ENCODE results near the gene SNORC.
"Not testable (repeated sequence)": the region's sequence is repeated elsewhere in the genome, so short reads cannot be mapped to it uniquely, and the experiment has no call there.

SNORC gene

DNA sequence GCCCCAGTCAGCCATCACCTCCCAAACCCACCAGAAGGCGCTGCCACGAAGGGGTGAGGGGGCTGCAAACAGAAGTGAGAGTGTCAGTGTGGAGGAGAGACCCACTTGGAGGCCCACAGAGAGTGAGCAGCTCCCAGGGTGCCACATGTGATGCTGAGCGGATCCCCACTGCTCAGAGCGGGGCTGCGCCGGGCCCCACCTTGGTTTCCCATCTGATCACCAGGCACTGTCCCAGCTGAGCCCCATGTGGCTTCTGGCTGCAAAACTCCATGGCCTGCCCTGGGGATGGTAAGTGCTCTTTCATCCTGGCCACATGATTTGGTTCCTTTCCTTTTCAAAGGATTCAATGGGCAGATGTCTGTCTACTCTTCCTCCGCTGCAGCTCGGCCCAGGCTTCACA, 23.8 kb downstream of the SNORC start:
- Mint-ChIP-seq H3K4me1 (ENCODE audit: low read depth) (peaks cover 15% of the 10 kb centered on the region), H3K36me3 (no peaks in the 10 kb centered on the region), H3K4me3 (no peak overlapping the region), H3K27ac (no peak overlapping the region), H3K9me3 (ENCODE audit: low read depth) (no peaks in the 10 kb centered on the region), H3K27me3 (peaks cover 10% of the 10 kb centered on the region)

DNA sequence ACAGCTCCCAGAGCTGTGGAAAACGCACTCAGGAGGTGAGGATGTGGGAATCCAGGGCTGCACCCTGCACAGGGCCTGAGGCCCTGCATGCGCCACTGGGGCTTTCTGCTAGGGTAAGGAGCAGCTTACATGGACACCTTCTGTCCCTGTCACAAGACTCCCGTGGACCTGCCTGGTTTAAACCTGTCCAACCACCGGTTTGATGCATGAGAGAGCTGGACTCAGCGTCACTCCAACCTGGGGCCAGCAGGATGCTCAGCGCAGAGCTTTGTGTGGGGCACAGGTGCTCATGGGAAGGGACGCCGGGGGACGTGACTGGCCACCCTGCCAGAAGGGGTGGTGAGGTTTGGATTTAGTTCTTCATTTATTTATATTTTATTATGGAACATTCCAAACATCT, 24.2 kb downstream of the SNORC start:
- H3K4me3 Mint-ChIP-seq, result no peak overlapping the region
- peaks cover 15% of the 10 kb centered on the region for H3K4me1 Mint-ChIP-seq (ENCODE audit: low read depth)
- H3K27ac Mint-ChIP-seq, result no peak overlapping the region
- H3K27me3 Mint-ChIP-seq, result peaks cover 10% of the 10 kb centered on the region
- no peaks in the 10 kb centered on the region for H3K9me3 Mint-ChIP-seq (ENCODE audit: low read depth)
- no peaks in the 10 kb centered on the region for H3K36me3 Mint-ChIP-seq

DNA sequence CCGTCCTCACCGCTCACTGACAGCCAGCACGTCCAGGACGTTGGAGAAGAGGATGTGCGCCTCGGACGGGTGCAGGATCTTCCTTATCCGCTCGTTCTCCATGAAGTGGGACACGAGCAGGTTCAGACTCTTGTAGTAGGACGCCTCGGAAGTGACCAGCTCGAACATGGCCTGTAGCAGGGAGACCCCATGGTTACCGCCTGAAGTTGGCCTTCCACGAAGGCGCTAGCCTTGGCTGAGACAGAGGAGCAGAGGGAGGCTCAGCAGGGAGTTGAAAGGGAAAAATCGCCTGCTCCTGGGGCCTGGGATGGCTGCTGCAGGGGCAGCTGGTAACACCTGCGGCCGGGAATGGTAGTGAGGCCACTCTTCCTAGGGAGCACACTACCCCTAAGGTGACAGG, 24.7 kb downstream of the SNORC start:
- Mint-ChIP-seq H3K4me1 (ENCODE audit: low read depth) (peaks cover 15% of the 10 kb centered on the region), H3K9me3 (ENCODE audit: low read depth) (no peaks in the 10 kb centered on the region), H3K36me3 (no peaks in the 10 kb centered on the region), H3K27me3 (peaks cover 10% of the 10 kb centered on the region), H3K27ac (peak overlapping the region; percentile 38), H3K4me3 (no peak overlapping the region)

DNA sequence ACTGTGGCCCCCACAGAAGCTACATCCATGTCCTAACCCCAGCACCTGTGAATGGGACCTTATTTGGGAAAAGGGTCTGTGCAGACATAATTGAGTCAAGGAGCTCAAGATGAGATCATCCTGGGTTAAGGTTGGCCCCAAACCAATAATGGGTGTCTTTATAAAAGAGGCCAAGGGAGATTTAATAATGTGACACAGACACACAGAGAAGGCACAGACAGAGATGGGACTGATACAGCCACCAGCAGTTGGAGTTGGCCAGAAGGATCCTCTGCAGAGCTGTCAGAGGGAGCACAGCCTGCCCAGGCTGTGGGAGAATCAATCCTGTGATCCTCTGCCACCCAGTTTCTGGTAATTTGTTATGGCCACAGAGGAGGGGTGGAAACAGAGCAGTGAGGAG, 26.0 kb downstream of the SNORC start:
- Mint-ChIP-seq H3K27ac (peak overlapping the region; percentile 72), H3K27me3 (peaks cover 6% of the 10 kb centered on the region), H3K4me1 (ENCODE audit: low read depth) (peaks cover 11% of the 10 kb centered on the region), H3K4me3 (no peak overlapping the region), H3K36me3 (no peaks in the 10 kb centered on the region), H3K9me3 (ENCODE audit: low read depth) (no peaks in the 10 kb centered on the region)

DNA sequence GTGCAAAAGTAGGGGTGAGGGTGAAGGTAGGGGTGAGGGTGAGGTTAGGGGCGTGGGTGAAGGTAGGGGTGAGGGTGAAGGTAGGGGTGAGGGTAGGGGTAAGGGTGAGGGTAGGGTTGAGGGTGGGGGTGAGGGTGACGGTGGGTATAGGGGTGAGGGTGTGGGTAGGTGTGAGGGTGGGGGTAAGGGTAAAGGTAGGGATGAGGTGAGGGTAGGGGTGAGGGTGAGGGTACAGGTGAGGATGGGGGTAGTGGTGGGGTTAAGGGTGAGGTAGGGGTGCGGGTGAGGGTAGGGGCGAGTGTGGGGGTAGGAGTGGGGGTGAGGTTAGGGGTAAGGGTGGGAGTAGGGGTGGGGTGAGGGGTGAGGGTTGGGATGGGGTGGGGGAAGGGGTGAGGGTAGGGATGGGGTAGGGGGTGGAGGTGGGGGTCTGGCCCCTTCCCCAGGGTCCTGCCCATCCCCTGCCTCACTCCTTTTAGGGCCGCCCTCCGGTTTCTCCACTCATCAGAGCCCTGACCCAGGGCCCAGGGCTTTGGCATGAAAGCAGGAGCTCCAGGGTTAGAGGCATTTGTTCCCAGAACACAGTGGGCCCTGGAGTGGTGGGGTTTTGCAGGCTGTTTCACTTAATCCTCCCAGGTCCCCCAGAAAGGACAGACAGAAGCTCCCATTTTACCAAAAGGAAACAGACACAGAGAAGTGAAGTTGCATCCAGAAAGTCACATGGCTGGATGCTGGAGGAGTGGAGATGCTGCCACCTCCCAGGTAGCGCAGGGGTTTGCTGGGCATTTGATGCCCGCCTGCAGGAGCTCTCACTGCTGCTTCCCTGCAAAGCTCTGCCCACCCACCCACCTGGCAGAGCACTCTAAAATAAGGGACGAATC, 26.9 kb downstream of the SNORC start:
- peak overlapping the region; percentile 12 for H3K4me3 Mint-ChIP-seq
- H3K4me1 Mint-ChIP-seq (ENCODE audit: low read depth), result peaks cover 11% of the 10 kb centered on the region
- H3K9me3 Mint-ChIP-seq (ENCODE audit: low read depth), result no peaks in the 10 kb centered on the region
- H3K36me3 Mint-ChIP-seq, result no peaks in the 10 kb centered on the region
- peaks cover 6% of the 10 kb centered on the region for H3K27me3 Mint-ChIP-seq
- H3K27ac Mint-ChIP-seq, result no peak overlapping the region

DNA sequence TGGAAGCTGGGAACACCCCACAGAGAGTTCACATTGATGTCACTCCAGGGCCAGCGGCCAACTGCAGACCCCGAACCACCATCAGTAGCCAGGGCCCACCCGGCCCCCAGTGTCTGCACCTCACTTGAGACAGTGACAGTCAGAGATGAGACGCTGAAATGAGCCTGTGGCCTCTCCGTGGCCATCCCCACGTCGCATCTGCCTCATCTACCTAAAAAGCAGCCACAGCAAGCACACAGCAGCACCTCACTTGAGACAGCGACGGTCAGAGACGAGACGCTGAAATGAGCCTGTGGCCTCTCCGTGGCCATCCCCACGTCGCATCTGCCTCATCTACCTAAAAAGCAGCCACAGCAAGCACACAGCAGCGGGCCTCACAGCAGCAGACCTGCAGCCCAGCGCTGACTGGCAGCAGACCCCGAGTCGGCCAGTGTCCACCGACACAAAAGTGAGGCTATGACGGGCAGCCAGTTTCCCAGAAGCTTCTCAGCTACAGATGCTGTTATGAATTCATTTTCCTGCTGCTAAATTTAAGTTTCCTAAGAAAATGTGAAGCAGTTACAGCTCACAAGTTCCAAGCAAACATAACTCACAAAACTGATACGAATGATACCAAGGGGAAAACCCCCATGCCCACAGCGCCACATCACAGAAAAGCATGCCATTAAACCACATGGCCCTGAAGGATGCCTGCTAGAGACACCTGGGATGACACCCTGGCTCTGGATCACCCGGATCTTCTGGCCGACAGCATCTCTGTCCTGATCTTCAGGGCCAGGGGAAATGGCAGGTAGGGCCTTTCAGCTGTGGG, 27.7 kb downstream of the SNORC start:
- H3K4me3 Mint-ChIP-seq, result no peak overlapping the region
- H3K36me3 Mint-ChIP-seq, result no peaks in the 10 kb centered on the region
- no peaks in the 10 kb centered on the region for H3K9me3 Mint-ChIP-seq (ENCODE audit: low read depth)
- peaks cover 11% of the 10 kb centered on the region for H3K4me1 Mint-ChIP-seq (ENCODE audit: low read depth)
- H3K27me3 Mint-ChIP-seq, result peaks cover 3% of the 10 kb centered on the region
- no peak overlapping the region for H3K27ac Mint-ChIP-seq

DNA sequence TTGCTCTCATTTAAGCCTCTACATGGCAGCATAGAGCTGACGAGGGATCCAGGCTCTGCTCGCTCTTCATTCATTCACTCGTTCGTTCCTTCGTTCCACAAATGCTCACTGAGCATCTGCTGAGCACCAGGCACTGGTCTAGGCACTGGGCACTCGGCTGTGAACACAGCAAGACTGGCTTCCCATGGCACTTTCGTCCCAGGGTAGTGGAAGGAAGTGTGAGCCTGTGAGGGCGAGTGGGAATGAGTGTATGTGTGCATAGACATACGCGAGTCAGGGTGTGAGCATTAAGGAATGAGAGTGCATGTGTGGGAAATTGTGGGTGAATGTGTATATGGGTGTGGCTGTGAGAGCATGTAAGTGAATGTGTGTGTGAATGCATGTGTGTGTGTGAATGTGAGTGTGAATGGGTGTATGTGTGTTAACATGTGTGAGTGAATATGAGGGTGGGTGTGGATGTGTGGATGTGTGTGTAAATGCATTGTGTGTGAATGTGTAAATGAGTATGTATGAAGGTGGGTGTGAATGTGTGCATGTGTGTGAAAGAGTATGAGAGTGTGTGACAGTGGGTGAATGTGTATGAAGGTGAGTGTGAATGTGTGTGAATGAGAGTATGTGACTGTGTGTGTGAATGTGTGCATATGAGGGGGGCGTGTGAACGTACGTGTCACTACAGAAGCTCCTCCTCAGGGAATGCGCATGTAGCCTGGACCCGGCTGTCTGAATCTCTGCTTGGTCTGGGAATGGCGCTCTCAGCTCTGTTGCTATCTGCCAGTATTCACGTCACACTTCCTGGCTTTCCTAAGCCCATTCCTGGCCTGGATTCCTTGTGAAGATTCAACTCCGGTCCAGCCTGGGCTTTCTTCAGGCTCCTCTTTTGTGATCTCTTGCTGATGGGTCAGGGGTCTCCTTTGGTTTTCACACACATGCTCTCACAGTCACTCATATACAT, 28.8 kb downstream of the SNORC start:
- H3K4me3 Mint-ChIP-seq, result no peak overlapping the region
- no peak overlapping the region for H3K27ac Mint-ChIP-seq
- no peaks in the 10 kb centered on the region for H3K9me3 Mint-ChIP-seq (ENCODE audit: low read depth)
- peaks cover 11% of the 10 kb centered on the region for H3K4me1 Mint-ChIP-seq (ENCODE audit: low read depth)
- H3K36me3 Mint-ChIP-seq, result no peaks in the 10 kb centered on the region
- H3K27me3 Mint-ChIP-seq, result no peaks in the 10 kb centered on the region

DNA sequence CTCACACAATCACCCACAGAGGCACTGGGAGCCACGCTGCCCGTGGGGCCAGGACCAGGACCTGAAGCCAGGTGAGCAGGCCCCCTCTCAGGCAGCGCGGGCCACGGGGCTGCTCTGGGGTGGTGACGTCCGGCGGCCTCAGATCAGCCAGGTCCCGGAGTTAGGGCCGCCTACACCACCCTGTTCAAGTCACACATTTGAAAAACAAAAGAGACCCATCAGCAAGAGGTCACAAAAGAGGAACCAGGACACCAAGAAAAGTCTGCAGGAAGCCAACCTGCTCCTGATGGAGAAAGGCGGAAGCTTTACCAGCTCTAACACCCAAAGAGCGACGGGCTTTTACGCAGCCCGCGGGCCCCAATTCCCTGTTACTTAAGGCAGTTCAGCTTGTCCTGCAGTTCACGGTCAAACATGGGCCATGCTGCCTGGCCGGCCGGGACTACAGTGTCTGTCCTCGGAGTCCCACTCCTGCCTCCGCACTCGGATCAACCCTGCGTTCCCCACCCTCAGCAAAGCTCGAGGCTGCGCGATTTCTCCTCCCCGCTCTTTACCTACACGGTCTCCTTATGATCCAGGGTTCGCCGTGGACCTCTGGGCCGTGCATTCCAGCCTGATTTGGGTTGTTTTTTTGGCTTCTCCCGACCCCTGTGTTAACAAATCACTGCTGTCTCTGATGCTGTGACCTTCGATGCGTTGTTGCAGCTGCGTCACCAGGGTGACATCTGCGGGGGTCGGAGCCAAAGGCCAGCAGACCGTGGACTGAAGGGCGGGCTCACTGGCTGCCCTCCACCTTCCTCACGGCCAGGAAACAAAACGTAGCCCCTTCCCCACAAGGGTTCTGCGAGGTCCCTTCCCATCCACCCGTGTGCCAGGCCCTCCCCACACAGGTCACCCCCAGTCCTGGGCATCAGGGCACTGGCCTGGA, 31.0 kb downstream of the SNORC start:
- Mint-ChIP-seq H3K36me3 (no peaks in the 10 kb centered on the region), H3K4me1 (ENCODE audit: low read depth) (peaks cover 11% of the 10 kb centered on the region), H3K4me3 (no peak overlapping the region), H3K27ac (no peak overlapping the region), H3K27me3 (no peaks in the 10 kb centered on the region), H3K9me3 (ENCODE audit: low read depth) (no peaks in the 10 kb centered on the region)

DNA sequence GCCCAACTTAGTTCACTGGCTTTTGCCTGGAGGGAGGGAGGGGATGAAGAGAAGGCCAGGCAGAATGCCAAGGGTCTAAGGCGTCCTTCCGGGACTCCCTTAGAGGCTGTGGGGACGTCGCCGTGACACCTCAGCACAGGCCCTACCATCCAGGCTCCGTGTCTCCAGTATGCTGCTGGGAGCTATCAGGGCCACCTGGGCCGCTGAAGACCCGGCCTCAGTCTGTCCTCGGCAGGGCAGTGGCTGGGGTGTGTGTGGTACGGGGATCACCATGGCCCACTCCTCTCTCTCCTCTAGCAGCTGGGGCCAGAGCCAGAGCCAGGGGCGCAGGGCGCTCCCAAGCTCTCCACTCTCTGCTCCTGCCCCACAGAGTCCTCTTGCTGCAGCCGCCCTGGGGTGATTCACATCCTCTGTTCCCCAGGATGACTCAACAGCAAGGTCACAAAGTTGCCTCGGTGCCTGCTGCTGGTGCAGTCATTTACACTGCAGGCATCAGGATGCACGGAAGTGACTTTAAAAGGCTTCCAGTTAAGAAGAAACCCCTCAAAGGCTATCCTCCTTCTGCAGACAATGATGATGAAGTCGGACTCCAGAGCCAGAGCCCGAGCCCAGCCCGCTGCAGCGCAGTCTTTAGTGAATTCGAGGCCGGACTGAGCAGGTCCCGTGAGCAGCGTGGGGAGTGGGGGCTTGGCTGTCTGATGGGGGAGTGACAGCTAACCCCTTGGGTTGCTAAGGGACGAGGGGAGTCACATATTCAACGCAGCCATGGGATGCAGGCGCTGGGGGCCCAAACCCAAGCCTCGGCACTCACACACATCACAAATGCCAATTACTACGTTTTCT, 31.9 kb downstream of the SNORC start:
- Mint-ChIP-seq H3K27me3 (no peaks in the 10 kb centered on the region), H3K36me3 (no peaks in the 10 kb centered on the region), H3K4me3 (no peak overlapping the region), H3K4me1 (ENCODE audit: low read depth) (peaks cover 9% of the 10 kb centered on the region), H3K27ac (peak overlapping the region; percentile 6), H3K9me3 (ENCODE audit: low read depth) (no peaks in the 10 kb centered on the region)

DNA sequence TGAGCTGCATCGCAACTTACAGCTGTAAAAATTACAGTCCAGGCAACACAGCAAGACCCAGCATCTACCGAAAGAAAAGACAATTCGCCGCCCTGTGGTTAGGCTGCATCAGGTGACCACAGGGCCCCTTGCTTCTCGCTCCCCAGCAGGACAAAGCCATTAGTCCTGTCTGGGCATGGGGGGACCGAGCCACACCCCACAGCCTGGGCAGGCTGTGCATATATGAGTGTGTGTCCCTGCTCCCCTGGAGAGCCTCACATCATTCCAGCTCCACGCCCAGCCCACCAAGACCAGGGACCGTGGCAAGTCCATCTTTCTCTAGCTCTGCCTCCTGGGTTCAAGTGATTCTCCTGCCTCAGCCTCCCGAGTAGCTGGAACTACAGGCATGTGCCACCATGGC, 33.9 kb downstream of the SNORC start:
- no peak overlapping the region for H3K4me3 Mint-ChIP-seq
- H3K36me3 Mint-ChIP-seq, result no peaks in the 10 kb centered on the region
- no peaks in the 10 kb centered on the region for H3K4me1 Mint-ChIP-seq (ENCODE audit: low read depth)
- no peak overlapping the region for H3K27ac Mint-ChIP-seq
- no peaks in the 10 kb centered on the region for H3K9me3 Mint-ChIP-seq (ENCODE audit: low read depth)
- H3K27me3 Mint-ChIP-seq, result no peaks in the 10 kb centered on the region

DNA sequence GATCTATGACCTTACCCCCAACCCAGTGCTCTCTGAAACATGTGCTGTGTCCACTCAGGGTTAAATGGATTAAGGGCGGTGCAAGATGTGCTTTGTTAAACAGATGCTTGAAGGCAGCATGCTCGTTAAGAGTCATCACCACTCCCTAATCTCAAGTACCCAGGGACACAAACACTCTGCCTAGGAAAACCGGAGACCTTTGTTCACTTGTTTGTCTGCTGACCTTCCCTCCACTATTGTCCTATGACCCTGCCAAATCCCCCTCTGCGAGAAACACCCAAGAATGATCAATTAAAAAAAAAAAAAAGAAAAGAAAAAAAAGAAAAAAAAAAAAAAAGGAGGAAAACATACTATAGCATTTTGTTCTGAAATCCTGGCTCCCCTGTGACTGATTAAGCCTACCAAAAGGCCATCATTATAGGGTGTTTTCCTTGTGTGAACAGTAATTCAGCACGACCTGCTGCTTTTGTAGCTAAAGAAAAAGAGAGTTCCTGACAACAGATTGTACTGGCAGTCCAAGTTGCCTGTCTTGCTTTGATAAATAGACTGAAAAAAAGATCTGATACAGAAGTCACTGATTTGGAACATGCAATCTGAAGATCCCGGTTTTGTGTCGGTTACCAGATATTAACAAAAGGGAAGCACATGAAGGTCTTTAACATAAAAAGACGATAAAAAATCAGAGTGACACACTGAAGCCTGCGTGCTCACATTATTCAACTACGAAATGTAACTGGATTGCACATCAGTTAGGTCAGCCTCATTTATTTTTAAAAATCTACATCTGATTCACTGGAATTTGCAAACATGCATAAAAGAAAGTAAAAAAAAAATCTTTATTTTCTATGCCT, 37.0 kb downstream of the SNORC start:
- H3K36me3 Mint-ChIP-seq, result peaks cover 12% of the 10 kb centered on the region
- not testable (repeated sequence) for H3K27ac Mint-ChIP-seq; H3K4me1 Mint-ChIP-seq (ENCODE audit: low read depth); H3K4me3 Mint-ChIP-seq
- H3K27me3 Mint-ChIP-seq, result peaks cover 12% of the 10 kb centered on the region
- peaks cover 14% of the 10 kb centered on the region for H3K9me3 Mint-ChIP-seq (ENCODE audit: low read depth)

DNA sequence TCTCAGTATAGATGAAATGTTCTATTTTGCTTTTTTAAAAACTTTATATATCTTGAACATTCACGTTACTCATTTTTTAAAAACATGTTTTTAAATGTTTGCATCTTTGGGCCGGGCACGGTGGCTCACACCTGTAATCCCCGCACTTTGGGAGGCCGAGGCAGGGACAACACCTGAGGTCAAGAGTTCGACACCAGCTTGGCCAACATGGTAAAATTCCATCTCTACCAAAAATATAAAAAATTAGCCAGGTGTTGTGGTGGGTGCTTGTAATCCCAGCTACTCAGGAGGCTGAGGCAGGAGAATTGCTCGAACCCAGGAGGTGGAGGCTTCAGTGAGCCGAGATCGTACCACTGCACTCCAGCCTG, 37.6 kb downstream of the SNORC start:
- peaks cover 12% of the 10 kb centered on the region for H3K27me3 Mint-ChIP-seq
- not testable (repeated sequence) for H3K4me3 Mint-ChIP-seq

More for the DNA sequence above, 37.6 kb downstream of the SNORC start:
- peaks cover 17% of the 10 kb centered on the region for H3K36me3 Mint-ChIP-seq
- not testable (repeated sequence) for H3K4me1 Mint-ChIP-seq (ENCODE audit: low read depth); H3K27ac Mint-ChIP-seq
- peaks cover 17% of the 10 kb centered on the region for H3K9me3 Mint-ChIP-seq (ENCODE audit: low read depth)
